ENCODE measurements around the gene KATNB1. TPM values are rescaled to one million over a fixed set of nuclear protein-coding genes. Genes with fewer than 3 reads are reported as not detected.

The KATNB1 gene
- total RNA-seq, 4 donors from 2014 or later: 17.7 to 27.1 (median 21.7) TPM

DNA sequence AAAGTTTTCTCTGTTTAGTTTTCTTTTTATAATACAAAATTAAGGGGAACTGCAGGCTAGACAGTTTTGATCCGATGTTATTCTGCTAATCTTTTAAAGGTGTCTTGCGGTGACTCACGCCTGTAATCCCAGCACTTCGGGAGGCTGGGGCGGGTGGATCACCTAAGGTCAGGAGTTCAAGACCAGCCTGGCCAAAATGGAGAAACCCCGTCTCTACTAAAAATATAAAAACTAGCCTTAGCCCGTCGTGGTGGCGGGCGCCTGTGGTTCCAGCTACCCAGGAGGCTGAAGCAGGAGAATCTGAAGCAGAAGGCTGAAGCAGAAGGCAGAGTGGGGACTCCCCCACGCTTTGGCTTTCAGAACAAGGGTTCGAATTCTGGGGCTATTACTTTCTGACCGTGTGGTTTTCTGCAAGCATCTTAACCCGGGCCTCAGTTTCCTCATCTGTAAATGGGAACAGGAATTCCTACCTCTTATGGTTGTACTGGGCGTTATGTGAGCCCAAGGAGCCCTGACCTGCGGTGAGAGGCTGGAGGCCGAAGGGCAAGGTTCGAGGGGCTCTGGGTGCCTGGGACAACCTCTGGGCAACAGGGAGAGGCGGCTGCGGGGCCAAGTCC lies 1.2 kb upstream of the KATNB1 start:
- TF ChIP-seq POLR2A (IDR thresholded peaks at IDR 0.05): no peak
- TF ChIP-seq, protein P1, sequence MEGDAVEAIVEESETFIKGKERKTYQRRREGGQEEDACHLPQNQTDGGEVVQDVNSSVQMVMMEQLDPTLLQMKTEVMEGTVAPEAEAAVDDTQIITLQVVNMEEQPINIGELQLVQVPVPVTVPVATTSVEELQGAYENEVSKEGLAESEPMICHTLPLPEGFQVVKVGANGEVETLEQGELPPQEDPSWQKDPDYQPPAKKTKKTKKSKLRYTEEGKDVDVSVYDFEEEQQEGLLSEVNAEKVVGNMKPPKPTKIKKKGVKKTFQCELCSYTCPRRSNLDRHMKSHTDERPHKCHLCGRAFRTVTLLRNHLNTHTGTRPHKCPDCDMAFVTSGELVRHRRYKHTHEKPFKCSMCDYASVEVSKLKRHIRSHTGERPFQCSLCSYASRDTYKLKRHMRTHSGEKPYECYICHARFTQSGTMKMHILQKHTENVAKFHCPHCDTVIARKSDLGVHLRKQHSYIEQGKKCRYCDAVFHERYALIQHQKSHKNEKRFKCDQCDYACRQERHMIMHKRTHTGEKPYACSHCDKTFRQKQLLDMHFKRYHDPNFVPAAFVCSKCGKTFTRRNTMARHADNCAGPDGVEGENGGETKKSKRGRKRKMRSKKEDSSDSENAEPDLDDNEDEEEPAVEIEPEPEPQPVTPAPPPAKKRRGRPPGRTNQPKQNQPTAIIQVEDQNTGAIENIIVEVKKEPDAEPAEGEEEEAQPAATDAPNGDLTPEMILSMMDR (IDR thresholded peaks at IDR 0.05): no peak

DNA sequence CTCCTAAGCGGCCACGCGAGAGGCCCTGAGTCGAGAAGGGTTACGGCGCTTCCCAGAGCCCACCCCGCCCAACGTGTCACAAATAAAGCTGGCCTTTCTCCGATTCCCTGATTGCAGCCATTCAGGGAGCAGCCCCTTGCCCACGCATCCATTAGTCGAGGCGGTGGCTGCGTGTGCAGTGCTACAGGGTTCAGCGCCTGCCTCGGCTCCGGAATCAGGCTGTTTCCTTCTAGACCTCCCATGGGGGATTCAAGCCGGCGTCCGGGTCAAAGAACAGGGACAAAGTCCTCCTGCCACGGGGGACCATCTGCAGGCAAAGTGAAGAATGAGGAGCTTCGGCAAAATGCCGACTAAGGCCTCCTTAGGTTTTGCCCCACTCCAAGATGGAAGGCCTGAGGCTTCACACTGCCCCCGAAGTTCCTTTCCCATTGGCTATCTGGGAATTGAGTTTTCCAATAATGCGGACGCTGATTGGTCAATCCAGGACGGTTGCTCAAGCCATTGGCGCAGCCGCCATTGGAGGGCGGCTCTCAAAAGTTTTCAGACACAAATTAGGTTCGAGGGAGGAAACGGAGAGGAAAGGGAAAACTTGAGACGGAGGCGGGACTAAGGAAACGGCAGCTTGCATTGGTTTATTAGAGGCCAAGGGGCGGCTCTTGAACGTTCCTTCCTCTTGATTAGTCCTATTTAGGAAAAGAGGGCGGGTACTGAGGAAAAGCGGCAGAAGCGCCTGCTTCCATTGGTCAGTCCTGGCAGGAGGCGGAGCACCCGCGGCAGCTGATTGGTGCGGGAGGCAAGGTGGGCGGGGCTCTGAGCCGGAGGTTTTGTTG lies 430 bp upstream of the KATNB1 start:
- no peaks in the 10 kb centered on the region for H3K9me3 ChIP-seq
- no peaks in the 10 kb centered on the region for H3K27me3 ChIP-seq
- peaks cover 0 to 24% (median 12%) of the 10 kb centered on the region in 4 donors for H3K4me1 ChIP-seq
- no peaks in the 10 kb centered on the region for H3K36me3 ChIP-seq
- peak overlapping the region; percentile 78 to 89 (median 86) for H3K27ac ChIP-seq
- TF ChIP-seq, protein P1 (IDR thresholded peaks at IDR 0.05): no peak
- peak in 1 of 2 donors; percentile 49 for TF ChIP-seq POLR2A (IDR thresholded peaks at IDR 0.05)
- H3K4me3 ChIP-seq: peak overlapping the region; percentile 86 to 98 (median 96)
- peak; percentile 98 to 99 (median 99) for DNase-seq

More for the DNA sequence above, 1.2 kb upstream of the KATNB1 start:
- H3K9me3 ChIP-seq: no peaks in the 10 kb centered on the region
- peak overlapping the region; percentile 66 to 83 (median 74) for H3K4me3 ChIP-seq
- no peaks in the 10 kb centered on the region for H3K36me3 ChIP-seq
- H3K4me1 ChIP-seq: peaks cover 0 to 24% (median 12%) of the 10 kb centered on the region in 4 donors
- no peak for DNase-seq
- H3K27ac ChIP-seq: peak overlapping the region; percentile 78 to 89 (median 86)
- H3K27me3 ChIP-seq: no peaks in the 10 kb centered on the region

DNA sequence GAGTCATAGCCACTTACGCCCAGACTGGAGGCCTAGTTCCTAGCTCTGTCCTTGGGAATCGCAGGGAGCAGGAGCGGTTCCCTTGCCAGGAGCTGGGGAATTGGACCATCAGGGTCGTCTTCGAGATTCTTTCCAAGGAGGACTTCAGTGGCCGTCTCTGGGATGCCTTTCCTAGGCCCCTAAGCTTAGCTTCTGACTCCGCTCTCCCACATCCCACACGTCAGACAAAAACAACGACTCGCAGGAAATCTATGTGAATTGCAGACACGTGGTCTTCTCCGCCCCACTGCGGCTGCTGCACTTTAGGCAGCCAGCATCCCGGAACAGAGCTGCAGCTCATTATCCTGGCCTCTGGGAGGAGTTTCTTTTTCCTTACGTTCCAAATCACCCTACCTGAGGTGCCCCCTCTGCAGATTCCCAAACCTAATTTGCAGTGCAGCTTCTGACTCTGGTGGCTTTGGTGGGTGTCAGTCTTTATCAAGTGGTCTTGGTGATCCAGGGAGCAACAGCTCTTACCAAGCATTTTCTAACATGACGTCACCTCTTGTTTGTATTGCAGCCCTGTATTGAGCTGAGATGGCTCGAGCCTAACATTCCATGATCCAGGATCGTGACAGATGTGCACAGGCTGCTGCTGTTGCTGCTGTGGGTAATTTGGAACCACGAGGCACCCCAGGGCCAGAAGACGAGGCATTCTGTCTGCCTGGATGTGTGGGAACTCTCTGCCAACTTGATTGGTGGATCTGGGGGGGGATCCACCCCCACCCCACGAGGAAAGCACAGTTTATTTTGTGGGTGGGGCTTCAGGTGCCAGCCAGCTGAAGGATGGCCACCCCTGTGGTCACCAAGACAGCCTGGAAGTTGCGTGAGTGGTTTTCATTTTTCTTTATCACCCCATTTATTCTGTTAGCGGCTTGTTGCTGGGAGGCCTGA lies 1.1 kb downstream of the KATNB1 start:
- H3K36me3 ChIP-seq: no peaks in the 10 kb centered on the region
- no peaks in the 10 kb centered on the region for H3K9me3 ChIP-seq
- peak; percentile 55 to 68 (median 68) for DNase-seq
- H3K27ac ChIP-seq: peak overlapping the region; percentile 65 to 80 (median 75)
- H3K4me1 ChIP-seq: peaks cover 0 to 24% (median 12%) of the 10 kb centered on the region in 4 donors
- TF ChIP-seq, protein P1 (IDR thresholded peaks at IDR 0.05): peak in 3 of 6 experiments; percentile 25 to 41 (median 40)
- TF ChIP-seq POLR2A (IDR thresholded peaks at IDR 0.05): no peak
- H3K27me3 ChIP-seq: no peaks in the 10 kb centered on the region
- H3K4me3 ChIP-seq: peak overlapping the region; percentile 86 to 98 (median 96)

DNA sequence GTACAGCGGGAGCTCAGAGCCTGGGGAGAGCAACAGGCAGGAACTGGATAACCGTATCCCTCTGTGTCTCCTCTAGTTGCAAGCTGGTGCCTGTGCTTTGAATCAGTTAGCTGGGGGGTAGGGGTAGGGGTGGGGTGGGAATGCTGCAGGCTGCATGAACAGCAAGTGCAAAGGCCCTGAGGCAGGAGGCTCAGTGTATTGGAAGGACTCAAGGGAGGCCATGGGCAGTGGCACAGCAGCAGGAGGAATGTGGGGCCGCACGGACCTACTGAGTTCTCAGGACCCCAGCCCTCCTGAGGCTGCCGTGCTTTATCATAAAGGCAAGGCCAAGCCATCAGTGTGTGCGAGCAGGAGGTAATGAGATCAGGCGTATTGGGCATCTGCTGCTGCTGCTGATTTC lies 3.3 kb downstream of the KATNB1 start:
- no peak overlapping the region for H3K4me3 ChIP-seq
- H3K4me1 ChIP-seq: peaks cover 0 to 24% (median 12%) of the 10 kb centered on the region in 4 donors
- no peak overlapping the region for H3K27ac ChIP-seq
- H3K9me3 ChIP-seq: no peaks in the 10 kb centered on the region
- DNase-seq: no peak
- no peaks in the 10 kb centered on the region for H3K27me3 ChIP-seq
- no peaks in the 10 kb centered on the region for H3K36me3 ChIP-seq
- TF ChIP-seq, protein P1 (IDR thresholded peaks at IDR 0.05): no peak
- no peak for TF ChIP-seq POLR2A (IDR thresholded peaks at IDR 0.05)
